HL-60/S4 treated with retinoic acid at 250 ng/mL for 4 days and 3 days (cell line): ENCODE results near the gene LUC7L.
"Not testable (repeated sequence)": the region's sequence is repeated elsewhere in the genome, so short reads cannot be mapped to it uniquely, and the experiment has no call there.

Experiments used
- in situ Hi-C: fragments of 300-500 bp; cut with MboI; formaldehyde crosslinking; loops from 2 replicates; pipeline ENCODE4 v1.7.0; 2022; ENCODE audit warnings: low sequenced_read_pairs

The LUC7L gene

GRCh38 chr16:180681-181564 is 48.3 kb downstream of the LUC7L start:
- in situ Hi-C loops = no loop called here

GRCh38 chr16:180101-180675 is 49.1 kb downstream of the LUC7L start, which contains the start of gene HBQ1:
Gene HBQ1, plus strand, starts transcription at chr16:180459. Its CDS starts 28 bp downstream, at chr16:180487.
- in situ Hi-C loops = no loop called here

GRCh38 chr16:179211-180092 is 49.8 kb downstream of the LUC7L start:
- in situ Hi-C loops = no loop called here

- in situ Hi-C loops = no loop called here
These were observed 50.6 kb downstream of the LUC7L start for GRCh38 chr16:178668-179015.

GRCh38 chr16:177981-178667 is 51.1 kb downstream of the LUC7L start:
- in situ Hi-C loops = no loop called here

DNA sequence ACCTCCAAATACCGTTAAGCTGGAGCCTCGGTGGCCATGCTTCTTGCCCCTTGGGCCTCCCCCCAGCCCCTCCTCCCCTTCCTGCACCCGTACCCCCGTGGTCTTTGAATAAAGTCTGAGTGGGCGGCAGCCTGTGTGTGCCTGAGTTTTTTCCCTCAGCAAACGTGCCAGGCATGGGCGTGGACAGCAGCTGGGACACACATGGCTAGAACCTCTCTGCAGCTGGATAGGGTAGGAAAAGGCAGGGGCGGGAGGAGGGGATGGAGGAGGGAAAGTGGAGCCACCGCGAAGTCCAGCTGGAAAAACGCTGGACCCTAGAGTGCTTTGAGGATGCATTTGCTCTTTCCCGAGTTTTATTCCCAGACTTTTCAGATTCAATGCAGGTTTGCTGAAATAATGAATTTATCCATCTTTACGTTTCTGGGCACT is 51.8 kb downstream of the LUC7L start:
- in situ Hi-C loops = no loop called here

DNA sequence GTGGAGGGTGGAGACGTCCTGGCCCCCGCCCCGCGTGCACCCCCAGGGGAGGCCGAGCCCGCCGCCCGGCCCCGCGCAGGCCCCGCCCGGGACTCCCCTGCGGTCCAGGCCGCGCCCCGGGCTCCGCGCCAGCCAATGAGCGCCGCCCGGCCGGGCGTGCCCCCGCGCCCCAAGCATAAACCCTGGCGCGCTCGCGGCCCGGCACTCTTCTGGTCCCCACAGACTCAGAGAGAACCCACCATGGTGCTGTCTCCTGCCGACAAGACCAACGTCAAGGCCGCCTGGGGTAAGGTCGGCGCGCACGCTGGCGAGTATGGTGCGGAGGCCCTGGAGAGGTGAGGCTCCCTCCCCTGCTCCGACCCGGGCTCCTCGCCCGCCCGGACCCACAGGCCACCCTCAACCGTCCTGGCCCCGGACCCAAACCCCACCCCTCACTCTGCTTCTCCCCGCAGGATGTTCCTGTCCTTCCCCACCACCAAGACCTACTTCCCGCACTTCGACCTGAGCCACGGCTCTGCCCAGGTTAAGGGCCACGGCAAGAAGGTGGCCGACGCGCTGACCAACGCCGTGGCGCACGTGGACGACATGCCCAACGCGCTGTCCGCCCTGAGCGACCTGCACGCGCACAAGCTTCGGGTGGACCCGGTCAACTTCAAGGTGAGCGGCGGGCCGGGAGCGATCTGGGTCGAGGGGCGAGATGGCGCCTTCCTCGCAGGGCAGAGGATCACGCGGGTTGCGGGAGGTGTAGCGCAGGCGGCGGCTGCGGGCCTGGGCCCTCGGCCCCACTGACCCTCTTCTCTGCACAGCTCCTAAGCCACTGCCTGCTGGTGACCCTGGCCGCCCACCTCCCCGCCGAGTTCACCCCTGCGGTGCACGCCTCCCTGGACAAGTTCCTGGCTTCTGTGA is 52.5 kb downstream of the LUC7L start, which contains the start of gene HBA1:
HBA1 (plus strand) TSS at position 204 of the 906 bp plus-strand sequence; CDS start at position 241, 37 bp downstream.
- in situ Hi-C loops = not testable (repeated sequence)

DNA sequence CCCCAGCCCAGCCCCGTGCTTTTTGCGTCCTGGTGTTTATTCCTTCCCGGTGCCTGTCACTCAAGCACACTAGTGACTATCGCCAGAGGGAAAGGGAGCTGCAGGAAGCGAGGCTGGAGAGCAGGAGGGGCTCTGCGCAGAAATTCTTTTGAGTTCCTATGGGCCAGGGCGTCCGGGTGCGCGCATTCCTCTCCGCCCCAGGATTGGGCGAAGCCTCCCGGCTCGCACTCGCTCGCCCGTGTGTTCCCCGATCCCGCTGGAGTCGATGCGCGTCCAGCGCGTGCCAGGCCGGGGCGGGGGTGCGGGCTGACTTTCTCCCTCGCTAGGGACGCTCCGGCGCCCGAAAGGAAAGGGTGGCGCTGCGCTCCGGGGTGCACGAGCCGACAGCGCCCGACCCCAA is 53.2 kb downstream of the LUC7L start:
- in situ Hi-C loops = not testable (repeated sequence)

- in situ Hi-C loops = no loop called here
These were observed 54.0 kb downstream of the LUC7L start for GRCh38 chr16:175011-175949.

DNA sequence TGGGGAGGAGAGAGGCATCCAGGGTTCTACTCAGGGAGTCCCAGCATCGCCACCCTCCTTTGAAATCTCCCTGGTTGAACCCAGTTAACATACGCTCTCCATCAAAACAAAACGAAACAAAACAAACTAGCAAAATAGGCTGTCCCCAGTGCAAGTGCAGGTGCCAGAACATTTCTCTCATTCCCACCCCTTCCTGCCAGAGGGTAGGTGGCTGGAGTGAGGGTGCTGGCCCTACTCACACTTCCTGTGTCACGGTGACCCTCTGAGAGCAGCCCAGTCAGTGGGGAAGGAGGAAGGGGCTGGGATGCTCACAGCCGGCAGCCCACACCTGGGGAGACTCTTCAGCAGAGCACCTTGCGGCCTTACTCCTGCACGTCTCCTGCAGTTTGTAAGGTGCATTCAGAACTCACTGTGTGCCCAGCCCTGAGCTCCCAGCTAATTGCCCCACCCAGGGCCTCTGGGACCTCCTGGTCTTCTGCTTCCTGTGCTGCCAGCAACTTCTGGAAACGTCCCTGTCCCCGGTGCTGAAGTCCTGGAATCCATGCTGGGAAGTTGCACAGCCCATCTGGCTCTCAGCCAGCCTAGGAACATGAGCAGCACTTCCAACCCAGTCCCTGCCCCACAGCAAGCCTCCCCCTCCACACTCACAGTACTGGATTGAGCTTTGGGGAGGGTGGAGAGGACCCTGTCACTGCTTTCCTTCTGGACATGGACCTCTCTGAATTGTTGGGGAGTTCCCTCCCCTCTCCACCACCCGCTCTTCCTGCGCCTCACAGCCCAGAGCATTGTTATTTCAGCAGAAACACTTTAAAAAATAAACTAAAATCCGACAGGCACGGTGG is 55.1 kb downstream of the LUC7L start:
- in situ Hi-C loops = not testable (repeated sequence)

GRCh38 chr16:173211-173854 is 55.9 kb downstream of the LUC7L start:
- in situ Hi-C loops = not testable (repeated sequence)

DNA sequence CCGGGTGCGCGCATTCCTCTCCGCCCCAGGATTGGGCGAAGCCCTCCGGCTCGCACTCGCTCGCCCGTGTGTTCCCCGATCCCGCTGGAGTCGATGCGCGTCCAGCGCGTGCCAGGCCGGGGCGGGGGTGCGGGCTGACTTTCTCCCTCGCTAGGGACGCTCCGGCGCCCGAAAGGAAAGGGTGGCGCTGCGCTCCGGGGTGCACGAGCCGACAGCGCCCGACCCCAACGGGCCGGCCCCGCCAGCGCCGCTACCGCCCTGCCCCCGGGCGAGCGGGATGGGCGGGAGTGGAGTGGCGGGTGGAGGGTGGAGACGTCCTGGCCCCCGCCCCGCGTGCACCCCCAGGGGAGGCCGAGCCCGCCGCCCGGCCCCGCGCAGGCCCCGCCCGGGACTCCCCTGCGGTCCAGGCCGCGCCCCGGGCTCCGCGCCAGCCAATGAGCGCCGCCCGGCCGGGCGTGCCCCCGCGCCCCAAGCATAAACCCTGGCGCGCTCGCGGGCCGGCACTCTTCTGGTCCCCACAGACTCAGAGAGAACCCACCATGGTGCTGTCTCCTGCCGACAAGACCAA is 56.8 kb downstream of the LUC7L start, which contains the start of gene HBA2:
HBA2 (plus strand) TSS at position 503 of the 568 bp plus-strand sequence; CDS start at position 540, 37 bp downstream.
- in situ Hi-C loops = not testable (repeated sequence)

DNA sequence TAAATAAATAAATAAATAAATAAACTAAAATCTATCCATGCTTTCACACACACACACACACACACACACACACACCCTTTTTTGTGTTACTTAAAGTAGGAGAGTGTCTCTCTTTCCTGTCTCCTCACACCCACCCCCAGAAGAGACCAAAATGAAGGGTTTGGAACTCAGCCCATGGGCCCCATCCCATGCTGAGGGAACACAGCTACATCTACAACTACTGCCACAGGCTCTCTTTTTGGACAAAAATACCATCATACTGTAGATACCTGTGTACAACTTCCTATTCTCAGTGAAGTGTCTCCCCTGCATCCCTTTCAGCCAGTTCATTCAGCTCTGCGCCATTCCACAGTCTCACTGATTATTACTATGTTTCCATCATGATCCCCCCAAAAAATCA is 58.5 kb downstream of the LUC7L start:
- in situ Hi-C loops = no loop called here

GRCh38 chr16:170088-170507 is 59.2 kb downstream of the LUC7L start:
- in situ Hi-C loops = not testable (repeated sequence)

DNA sequence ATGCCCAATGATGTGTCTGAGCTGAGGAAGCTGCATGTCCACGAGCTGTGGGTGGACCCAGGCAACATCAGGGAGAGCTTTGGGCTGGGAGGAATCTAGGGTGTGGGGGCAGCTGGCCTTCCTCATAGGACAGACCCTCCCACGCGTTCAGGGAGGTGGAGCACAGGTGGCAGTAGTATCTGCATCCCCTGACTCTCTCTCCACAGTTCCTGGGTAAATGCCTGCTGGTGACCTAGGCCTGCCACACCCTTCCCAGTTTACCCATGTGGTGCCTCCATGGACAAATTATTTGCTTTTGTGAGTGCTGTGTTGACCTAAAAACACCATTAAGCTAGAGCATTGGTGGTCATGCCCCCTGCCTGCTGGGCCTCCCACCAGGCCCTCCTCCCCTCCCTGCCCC is 60.2 kb downstream of the LUC7L start:
- in situ Hi-C loops = no loop called here

DNA sequence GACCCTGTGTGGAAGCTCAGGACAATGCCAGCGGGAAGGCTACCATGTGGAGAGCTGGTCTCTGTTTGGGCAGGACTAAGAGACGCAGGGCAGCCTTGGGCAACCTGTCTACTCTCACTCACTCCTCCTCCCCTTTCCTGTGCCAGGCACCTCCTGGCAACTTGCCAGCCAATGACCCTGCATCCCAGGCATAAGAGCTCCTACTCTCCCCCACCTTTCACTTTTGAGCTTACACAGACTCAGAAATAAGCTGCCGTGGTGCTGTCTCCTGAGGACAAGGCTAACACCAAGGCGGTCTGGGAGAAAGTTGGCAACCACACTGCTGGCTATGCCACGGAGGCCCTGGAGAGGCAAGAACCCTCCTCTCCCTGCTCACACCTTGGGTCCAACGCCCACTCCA is 60.8 kb downstream of the LUC7L start:
- in situ Hi-C loops = no loop called here
